Endothelial cell of umbilical vein (primary cell): ENCODE results near the gene CYTH1. TPM values are rescaled to one million over a fixed set of nuclear protein-coding genes. Genes with fewer than 3 reads are reported as not detected.

Source experiments
- BruUV-seq: library from RNA; stranded (reverse); fragments of 400-500 nt; replicated peaks from 2 replicates; lab custom pipeline; 2021; lab: Mats Ljungman, UMichigan
- CTCF ChIA-PET: fragments of 300-600, 350-600 bp; sonication (Branson Sonifier 250); formaldehyde crosslinking; loops from one replicate; lab custom pipeline; 2021; ENCODE audit warnings: antibody characterized with exemption, inconsistent platforms; lab: Charles Lee
- POLR2A ChIA-PET: fragments of 300-600, 350-600 bp; sonication (Branson Sonifier 250); formaldehyde crosslinking; loops from one replicate; lab custom pipeline; 2021; ENCODE audit warnings: antibody characterized with exemption, inconsistent platforms; lab: Charles Lee
- DNase-seq: peaks from one replicate; pipeline ENCODE4 v3.0.0-alpha.2; 2011; ENCODE audit warnings: low read depth, low spot score
- FAIRE-seq: peaks from 2 replicates; lab custom pipeline; 2011; peaks lifted over from hg19 to GRCh38; lab: Jason Lieb, UNC
- H2AFZ ChIP-seq: 2 replicates; pipeline ENCODE4 v1.6.0; 2012; ENCODE audit warnings: low read depth, low read length, control low read depth, inconsistent platforms
- H3K27ac ChIP-seq: 2 replicates; pipeline ENCODE4 v1.5.1; 2011; ENCODE audit warnings: low read depth, mild to moderate bottlenecking, control low read depth, low read length, moderate library complexity; ENCODE audit not compliant: insufficient read depth
- H3K27me3 ChIP-seq, 2 experiments: 2 replicates each; pipeline versions ENCODE4 v1.6.0 to v1.6.1; 2011; ENCODE audit warnings: low read length in 2 of 2, mixed read lengths in 1 of 2; ENCODE audit not compliant: control insufficient read depth in 2 of 2, insufficient read depth in 2 of 2
- H3K36me3 ChIP-seq, 2 experiments: 2 replicates in 1 of 2; 3 replicates in 1 of 2; pipeline ENCODE4 v1.5.1; 2011; ENCODE audit warnings: low read length in 2 of 2, mild to moderate bottlenecking in 1 of 2, moderate library complexity in 1 of 2; ENCODE audit not compliant: control insufficient read depth in 2 of 2, insufficient read depth in 2 of 2; ENCODE audit errors: extremely low read depth in 1 of 2
- H3K4me1 ChIP-seq: 3 replicates; pipeline ENCODE4 v1.5.1; 2011; ENCODE audit warnings: mild to moderate bottlenecking, low read length; ENCODE audit not compliant: control insufficient read depth, insufficient read depth; ENCODE audit errors: extremely low read depth
- H3K4me2 ChIP-seq: 2 replicates; pipeline ENCODE4 v1.6.1; 2011; ENCODE audit warnings: low read length, control low read depth, mixed read lengths; ENCODE audit not compliant: insufficient read depth
- H3K4me3 ChIP-seq, 3 experiments: fragments of 200-600 bp in 1 of 3; sonication (generic), shearing (Covaris generic) in 1 of 3; replicated peaks in 1 of 3; 2 replicates each; pipeline ENCODE4 v1.5.1; 2011 to 2016; ENCODE audit warnings: control low read depth in 3 of 3, low read length in 3 of 3, mild to moderate bottlenecking in 2 of 3, inconsistent platforms in 1 of 3, low read depth in 1 of 3, moderate library complexity in 1 of 3; ENCODE audit not compliant: insufficient read depth in 1 of 3
- H3K79me2 ChIP-seq: 2 replicates; pipeline ENCODE4 v1.6.0; 2012; ENCODE audit warnings: low read length, inconsistent platforms; ENCODE audit not compliant: control insufficient read depth, insufficient read depth
- H3K9ac ChIP-seq: replicated peaks from 2 replicates; pipeline ENCODE3; 2011; ENCODE audit warnings: low read length, control low read depth; ENCODE audit not compliant: insufficient read depth; ENCODE audit errors: extremely low read depth
- H3K9me1 ChIP-seq: replicated peaks from 3 replicates; pipeline ENCODE4 v1.6.0; 2011; ENCODE audit warnings: mild to moderate bottlenecking, low read length; ENCODE audit not compliant: control insufficient read depth, insufficient read depth; ENCODE audit errors: extremely low read depth
- H3K9me3 ChIP-seq: replicated peaks from 2 replicates; pipeline ENCODE4 v1.5.1; 2012; ENCODE audit warnings: low read length, inconsistent platforms; ENCODE audit not compliant: control insufficient read depth, insufficient read depth
- H4K20me1 ChIP-seq: replicated peaks from 2 replicates; pipeline ENCODE3; 2011; ENCODE audit warnings: mild to moderate bottlenecking, low read length; ENCODE audit not compliant: control insufficient read depth, insufficient read depth; ENCODE audit errors: extremely low read depth
- CTCF ChIP-seq, 2 donors: IDR thresholded peaks; 1 replicate in 1 of 2; 2 replicates in 1 of 2; pipeline ENCODE4 v1.5.1; 2011; ENCODE audit warnings: low read length in 2 of 2, mild to moderate bottlenecking in 2 of 2, moderate library complexity in 2 of 2, control low read depth in 1 of 2, inconsistent platforms in 1 of 2, low read depth in 1 of 2; ENCODE audit not compliant: insufficient read depth in 1 of 2; ENCODE audit errors: extremely low read depth in 1 of 2
- EZH2 ChIP-seq: IDR thresholded peaks from 2 replicates; pipeline ENCODE4 v1.6.1; 2012; ENCODE audit warnings: borderline replicate concordance, low read depth, mild to moderate bottlenecking, moderate library complexity, low read length, inconsistent platforms; ENCODE audit not compliant: severe bottlenecking
- FOS ChIP-seq: IDR thresholded peaks from 2 replicates; pipeline ENCODE4 v1.6.1; 2011; ENCODE audit warnings: mild to moderate bottlenecking, low read length, moderate library complexity, borderline replicate concordance; ENCODE audit not compliant: insufficient read depth
- GATA2 ChIP-seq: IDR thresholded peaks from 2 replicates; pipeline ENCODE4 v1.7.0; 2011; ENCODE audit warnings: low read depth, mild to moderate bottlenecking, moderate library complexity, mixed read lengths, low read length; ENCODE audit not compliant: insufficient read length, insufficient read depth
- JUN ChIP-seq: IDR thresholded peaks from 2 replicates; pipeline ENCODE4 v1.6.1; 2011; ENCODE audit warnings: borderline replicate concordance, low read depth; ENCODE audit not compliant: insufficient read length, insufficient read depth
- MAX ChIP-seq: IDR thresholded peaks from 2 replicates; pipeline ENCODE4 v1.6.1; 2011; ENCODE audit not compliant: insufficient read depth, insufficient read length
- MYC ChIP-seq: IDR thresholded peaks from one replicate; pipeline ENCODE4 v1.6.1; 2011; ENCODE audit warnings: mild to moderate bottlenecking, low read depth, low read length
- POLR2A ChIP-seq: IDR thresholded peaks from 2 replicates; pipeline ENCODE4 v1.6.1; 2012; ENCODE audit warnings: low read depth, mild to moderate bottlenecking, control low read depth, low read length
- POLR2AphosphoS5 ChIP-seq: IDR thresholded peaks from 2 replicates; pipeline ENCODE4 v1.6.1; 2012; ENCODE audit warnings: low read depth, mild to moderate bottlenecking, control low read depth, low read length, moderate library complexity; ENCODE audit not compliant: insufficient read depth
- dilution Hi-C: fragments of 300-500 bp; cut with MboI; formaldehyde crosslinking; loops from one replicate; pipeline ENCODE4 v1.15.0; 2019; ENCODE audit warnings: low sequenced_read_pairs; ENCODE audit not compliant: extremely low pct_ligation_motif_present
- intact Hi-C: fragments of 100-400 bp; cut with micrococcal nuclease; formaldehyde crosslinking; loops from one replicate; pipeline ENCODE4 v1.10.0; 2022
- polyA plus RNA-seq, 4 experiments: library from polyadenylated mRNA; depleted of rRNA in 3 of 4; stranded (reverse) in 3 of 4; unstranded in 1 of 4; fragments of >200 nt; gene quantifications; 2 replicates each; pipeline versions ENCODE4 v1.2.1 to v1.2.3, GENCODE V29; 2011 to 2012; ENCODE audit warnings: missing spikeins in 1 of 4
- total RNA-seq: library from RNA; stranded (reverse); gene quantifications from 2 replicates; pipeline ENCODE4 v1.2.3, GENCODE V29; 2021

CYTH1 gene
- total and polyA plus RNA-seq, 2 donors (not counting 3 experiments of a cell fraction or from before 2014, with no cell fraction given) = 35.9 to 49.9 TPM

GRCh38 chr17:78790552-78790951 lies 8.5 kb upstream of the CYTH1 start:
- peaks cover 1 to 4% of the 10 kb centered on the region in 2 experiments for H3K36me3 ChIP-seq
- H3K4me2 ChIP-seq = no peak overlapping the region
- intact Hi-C loops (no loop called here), dilution Hi-C loops (no loop called here)
- H2AFZ ChIP-seq = no peak overlapping the region
- POLR2A ChIA-PET = no interaction called here
- no peak overlapping the region for H3K9ac ChIP-seq
- no peaks in the 10 kb centered on the region for H3K9me1 ChIP-seq
- no peaks in the 10 kb centered on the region for H3K79me2 ChIP-seq
- H3K27ac ChIP-seq = no peak overlapping the region
- TF ChIP-seq GATA2 (no peak), POLR2A (no peak), POLR2AphosphoS5 (no peak), EZH2 (no peak), MAX (no peak), JUN (no peak), MYC (no peak), CTCF (IDR thresholded peaks at IDR 0.05; ENCODE audit: extremely low read depth in 1 of 2, insufficient read depth in 1 of 2, low read depth in 1 of 2, low read length in 2 of 2) (no peak), FOS (no peak)
- H3K4me1 ChIP-seq = peaks cover 8% of the 10 kb centered on the region
- DNase-seq (no peak), FAIRE-seq (no peak)
- H3K27me3 ChIP-seq = no peaks in the 10 kb centered on the region
- CTCF ChIA-PET = no interaction called here
- no TSS peak for BruUV-seq
- no peaks in the 10 kb centered on the region for H3K9me3 ChIP-seq
- no peaks in the 10 kb centered on the region for H4K20me1 ChIP-seq
- no peak overlapping the region for H3K4me3 ChIP-seq
